Colonic mucosa (tissue), 4 donors: Measurements from ENCODE around the gene MKS1. TPM values are rescaled to one million over a fixed set of nuclear protein-coding genes. Genes with fewer than 3 reads are reported as not detected.

Source experiments
- DNase-seq: peaks from one replicate; pipeline ENCODE4 v3.0.0-alpha.2; 2020
- H3K27ac ChIP-seq: fragments of 200-600 bp; one replicate; pipeline ENCODE4 v1.8.0; 2021
- H3K27me3 ChIP-seq: fragments of 200-600 bp; one replicate; pipeline ENCODE4 v1.8.0; 2021
- H3K36me3 ChIP-seq: fragments of 200-600 bp; one replicate; pipeline ENCODE4 v1.8.0; 2021
- H3K4me1 ChIP-seq: fragments of 200-600 bp; one replicate; pipeline ENCODE4 v1.8.0; 2021; ENCODE audit warnings: mild to moderate bottlenecking
- H3K4me3 ChIP-seq: fragments of 200-600 bp; one replicate; pipeline ENCODE4 v1.8.0; 2021
- H3K9ac ChIP-seq, 2 donors: one replicate each; pipeline ENCODE4 v1.7.0; 2013; ENCODE audit warnings: control low read depth in 2 of 2, low read depth in 2 of 2, low read length in 2 of 2
- H3K9me3 ChIP-seq: fragments of 200-600 bp; one replicate; pipeline ENCODE4 v1.8.0; 2021
- intact Hi-C: fragments of 100-400 bp; cut with DNase I; formaldehyde crosslinking; loops from one replicate; pipeline ENCODE4 v1.14.1; 2022
- total RNA-seq, 2 donors: library from RNA; stranded (reverse); fragmentation: NEBNext Ultra II Directional in 1 of 2; extraction: Animal tissue kit (Norgen Biotek cat#: 25700) in 1 of 2; gene quantifications; one replicate each; pipeline ENCODE4 v1.2.1, GENCODE V29; 2021
- TF ChIP-seq, protein P1 (sequence below): fragments of 200-600 bp; IDR thresholded peaks from one replicate; pipeline ENCODE4 v1.8.0; 2022; ENCODE audit warnings: antibody characterized with exemption, mild to moderate bottlenecking
- donor health status: healthy.
- donor health status: DM: no; HTN: no; CAD: no.
- donor health status: DM: no; HTN: no; CAD: no.

The MKS1 gene
- total RNA-seq, 2 donors from 2014 or later, result 13.8 to 18.4 TPM

DNA sequence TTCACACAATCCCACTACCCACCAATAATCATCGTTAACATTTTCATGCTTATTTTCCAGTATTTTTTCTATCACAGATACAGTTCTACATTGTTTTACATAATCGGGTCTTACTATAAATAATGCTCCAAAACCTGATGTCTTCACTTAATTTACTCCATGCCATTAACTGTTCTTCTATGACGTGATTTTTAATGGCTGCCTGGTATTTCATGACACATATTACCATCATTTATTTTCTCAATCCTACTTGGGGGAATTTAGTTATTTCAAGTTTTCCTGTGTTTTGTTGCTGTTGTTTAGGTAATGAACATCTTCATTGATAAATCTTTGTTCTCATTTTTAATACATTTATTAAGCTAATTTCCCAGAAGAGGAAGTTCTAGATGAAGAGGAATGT lies 34.0 kb upstream of the MKS1 start:
- Histone ChIP-seq H3K9me3 (no peaks in the 10 kb centered on the region), H3K36me3 (no peaks in the 10 kb centered on the region), H3K4me3 (no peak overlapping the region), H3K27ac (no peak overlapping the region), H3K9ac (no peak overlapping the region), H3K4me1 (peaks cover 7% of the 10 kb centered on the region), H3K27me3 (no peaks in the 10 kb centered on the region)
- DNase-seq, result no peak
- TF ChIP-seq, protein P1, sequence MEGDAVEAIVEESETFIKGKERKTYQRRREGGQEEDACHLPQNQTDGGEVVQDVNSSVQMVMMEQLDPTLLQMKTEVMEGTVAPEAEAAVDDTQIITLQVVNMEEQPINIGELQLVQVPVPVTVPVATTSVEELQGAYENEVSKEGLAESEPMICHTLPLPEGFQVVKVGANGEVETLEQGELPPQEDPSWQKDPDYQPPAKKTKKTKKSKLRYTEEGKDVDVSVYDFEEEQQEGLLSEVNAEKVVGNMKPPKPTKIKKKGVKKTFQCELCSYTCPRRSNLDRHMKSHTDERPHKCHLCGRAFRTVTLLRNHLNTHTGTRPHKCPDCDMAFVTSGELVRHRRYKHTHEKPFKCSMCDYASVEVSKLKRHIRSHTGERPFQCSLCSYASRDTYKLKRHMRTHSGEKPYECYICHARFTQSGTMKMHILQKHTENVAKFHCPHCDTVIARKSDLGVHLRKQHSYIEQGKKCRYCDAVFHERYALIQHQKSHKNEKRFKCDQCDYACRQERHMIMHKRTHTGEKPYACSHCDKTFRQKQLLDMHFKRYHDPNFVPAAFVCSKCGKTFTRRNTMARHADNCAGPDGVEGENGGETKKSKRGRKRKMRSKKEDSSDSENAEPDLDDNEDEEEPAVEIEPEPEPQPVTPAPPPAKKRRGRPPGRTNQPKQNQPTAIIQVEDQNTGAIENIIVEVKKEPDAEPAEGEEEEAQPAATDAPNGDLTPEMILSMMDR, result no peak
- intact Hi-C loops, result no loop called here

DNA sequence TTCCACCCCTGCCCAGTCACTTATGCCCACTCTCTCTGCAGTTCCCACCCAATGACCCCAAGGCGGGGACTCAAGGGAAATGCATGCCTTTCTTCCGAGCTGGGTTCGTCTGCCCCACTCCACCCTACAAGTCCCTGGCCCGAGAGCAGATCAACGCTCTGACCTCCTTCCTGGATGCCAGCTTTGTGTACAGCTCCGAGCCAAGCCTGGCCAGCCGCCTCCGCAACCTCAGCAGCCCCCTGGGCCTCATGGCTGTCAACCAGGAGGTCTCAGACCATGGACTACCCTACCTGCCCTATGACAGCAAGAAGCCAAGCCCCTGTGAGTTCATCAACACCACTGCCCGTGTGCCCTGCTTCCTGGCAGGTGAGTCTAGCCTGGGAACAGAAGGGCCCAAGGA lies 33.1 kb upstream of the MKS1 start:
- H3K27ac ChIP-seq, result no peak overlapping the region
- no peak for DNase-seq
- no peak overlapping the region for H3K9ac ChIP-seq
- TF ChIP-seq, protein P1, result no peak
- H3K27me3 ChIP-seq, result no peaks in the 10 kb centered on the region
- H3K36me3 ChIP-seq, result no peaks in the 10 kb centered on the region
- no peaks in the 10 kb centered on the region for H3K9me3 ChIP-seq
- peaks cover 7% of the 10 kb centered on the region for H3K4me1 ChIP-seq
- intact Hi-C loops, result no loop called here
- H3K4me3 ChIP-seq, result no peak overlapping the region

DNA sequence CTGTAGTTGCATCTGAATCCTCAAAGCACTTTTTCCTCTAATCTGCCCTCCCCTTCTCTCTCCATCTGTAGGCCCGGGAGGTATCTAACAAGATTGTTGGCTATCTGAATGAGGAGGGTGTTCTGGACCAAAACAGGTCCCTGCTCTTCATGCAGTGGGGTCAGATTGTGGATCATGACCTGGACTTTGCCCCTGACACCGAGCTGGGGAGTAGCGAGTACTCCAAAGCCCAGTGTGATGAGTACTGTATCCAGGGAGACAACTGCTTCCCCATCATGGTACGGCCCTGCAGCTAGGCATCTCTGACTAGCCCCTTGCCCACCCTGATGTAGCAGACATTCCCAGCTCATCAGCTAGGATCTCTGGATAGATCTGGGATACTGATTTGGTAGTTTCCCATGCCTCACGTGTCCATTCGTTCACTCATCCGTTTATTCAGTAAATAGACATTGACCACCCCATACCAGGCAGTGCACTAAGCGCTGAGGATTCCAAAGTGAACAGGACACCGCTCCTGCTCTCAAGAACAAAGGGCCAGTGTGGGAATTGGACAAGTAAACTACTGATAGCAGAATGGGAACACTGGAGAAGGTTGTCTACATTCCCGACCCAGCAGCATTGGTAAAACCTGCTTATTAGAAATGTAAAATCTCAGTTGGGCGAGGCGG lies 31.4 kb upstream of the MKS1 start:
- DNase-seq, result no peak
- intact Hi-C loops, result no loop called here
- no peak overlapping the region for H3K4me3 ChIP-seq
- no peaks in the 10 kb centered on the region for H3K36me3 ChIP-seq
- peaks cover 7% of the 10 kb centered on the region for H3K4me1 ChIP-seq
- TF ChIP-seq, protein P1, result no peak
- H3K27me3 ChIP-seq, result no peaks in the 10 kb centered on the region
- no peak overlapping the region for H3K9ac ChIP-seq
- H3K9me3 ChIP-seq, result no peaks in the 10 kb centered on the region
- no peak overlapping the region for H3K27ac ChIP-seq

GRCh38 chr17:58249270-58250133 lies 30.4 kb upstream of the MKS1 start:
- no peaks in the 10 kb centered on the region for H3K36me3 ChIP-seq
- intact Hi-C loops, result no loop called here
- peaks cover 7% of the 10 kb centered on the region for H3K4me1 ChIP-seq
- no peaks in the 10 kb centered on the region for H3K9me3 ChIP-seq
- H3K27ac ChIP-seq, result no peak overlapping the region
- peak overlapping the region in 1 of 2 donors; percentile 44 for H3K9ac ChIP-seq
- TF ChIP-seq, protein P1, result peak; percentile 96
- H3K27me3 ChIP-seq, result no peaks in the 10 kb centered on the region
- DNase-seq, result peak; percentile 67
- peak overlapping the region; percentile 37 for H3K4me3 ChIP-seq

- Histone ChIP-seq H3K9ac (no peak overlapping the region), H3K9me3 (no peaks in the 10 kb centered on the region), H3K4me1 (peaks cover 7% of the 10 kb centered on the region), H3K4me3 (peak overlapping the region; percentile 37), H3K36me3 (no peaks in the 10 kb centered on the region), H3K27me3 (no peaks in the 10 kb centered on the region), H3K27ac (no peak overlapping the region)
- intact Hi-C loops, result no loop called here
- DNase-seq, result no peak
- TF ChIP-seq, protein P1, result no peak
Measured at GRCh38 chr17:58248955-58249269, 29.9 kb upstream of the MKS1 start.
